Uterus (tissue), 4 donors: ENCODE results near the gene BCR. TPM values are rescaled to one million over a fixed set of nuclear protein-coding genes. Genes with fewer than 3 reads are reported as not detected.

Experiments
- DNase-seq, 2 donors: peaks; one replicate each; pipeline ENCODE4 v3.0.0-alpha.2; 2019 to 2020
- H3K27ac ChIP-seq, 2 donors: fragments of 200-600 bp; sonication (generic); 1 replicate in 1 of 2; 2 replicates in 1 of 2; pipeline ENCODE4 v1.5.1; 2016 to 2018
- H3K27me3 ChIP-seq, 2 donors: fragments of 200-600 bp; sonication (generic); one replicate each; pipeline ENCODE4 v1.5.1; 2018 to 2019; ENCODE audit warnings: control low read depth in 1 of 2
- H3K36me3 ChIP-seq, 2 donors: fragments of 200-600 bp; sonication (generic); one replicate each; pipeline ENCODE4 v1.5.1; 2019; ENCODE audit warnings: control low read depth in 1 of 2
- H3K4me1 ChIP-seq, 2 donors: fragments of 200-600 bp; sonication (generic); one replicate each; pipeline ENCODE4 v1.5.1; 2018 to 2019; ENCODE audit warnings: control low read depth in 1 of 2
- H3K4me3 ChIP-seq, 2 donors: fragments of 200-600 bp; sonication (generic); 1 replicate in 1 of 2; 2 replicates in 1 of 2; pipeline ENCODE4 v1.5.1; 2018 to 2019; ENCODE audit warnings: mild to moderate bottlenecking in 1 of 2
- H3K9me3 ChIP-seq, 2 donors: fragments of 200-600 bp; sonication (generic); one replicate each; pipeline ENCODE4 v1.5.1; 2019; ENCODE audit warnings: control low read depth in 1 of 2
- POLR2A ChIP-seq, 2 donors: fragments of 450-650 bp; IDR thresholded peaks; one replicate each; pipeline ENCODE4 v1.6.1; 2016; ENCODE audit warnings: antibody characterized with exemption in 2 of 2, mild to moderate bottlenecking in 1 of 2, moderate library complexity in 1 of 2
- intact Hi-C: fragments of 100-400 bp; cut with DNase I; formaldehyde crosslinking; loops from one replicate; pipeline ENCODE4 v1.15.1; 2023; ENCODE audit warnings: low total_unique reads
- total RNA-seq, 4 donors: library from RNA; depleted of rRNA in 3 of 4; stranded (reverse); fragments of >200 nt in 3 of 4; gene quantifications; one replicate each; pipeline versions ENCODE4 v1.1.0 to v1.2.4, GENCODE V29; 2014 to 2023
- TF ChIP-seq, protein P1 (sequence below), 4 experiments: fragments of 200-600 bp in 2 of 4; fragments of 450-650 bp in 2 of 4; sonication (generic) in 2 of 4; IDR thresholded peaks; one replicate each; pipeline ENCODE4 v1.5.1; 2016 to 2019; ENCODE audit warnings: antibody characterized with exemption in 4 of 4, mild to moderate bottlenecking in 2 of 4, moderate library complexity in 1 of 4
- donor health status: DM: yes; HTN: yes; CAD: no.

The BCR gene
- total RNA-seq, 4 donors from 2014 or later, result 10.6 to 93.3 (median 28.3) TPM

- H3K9me3 ChIP-seq, result no peaks in the 10 kb centered on the region
- H3K27ac ChIP-seq, result no peak overlapping the region
- no peak for TF ChIP-seq POLR2A (IDR thresholded peaks at IDR 0.05)
- TF ChIP-seq, protein P1, sequence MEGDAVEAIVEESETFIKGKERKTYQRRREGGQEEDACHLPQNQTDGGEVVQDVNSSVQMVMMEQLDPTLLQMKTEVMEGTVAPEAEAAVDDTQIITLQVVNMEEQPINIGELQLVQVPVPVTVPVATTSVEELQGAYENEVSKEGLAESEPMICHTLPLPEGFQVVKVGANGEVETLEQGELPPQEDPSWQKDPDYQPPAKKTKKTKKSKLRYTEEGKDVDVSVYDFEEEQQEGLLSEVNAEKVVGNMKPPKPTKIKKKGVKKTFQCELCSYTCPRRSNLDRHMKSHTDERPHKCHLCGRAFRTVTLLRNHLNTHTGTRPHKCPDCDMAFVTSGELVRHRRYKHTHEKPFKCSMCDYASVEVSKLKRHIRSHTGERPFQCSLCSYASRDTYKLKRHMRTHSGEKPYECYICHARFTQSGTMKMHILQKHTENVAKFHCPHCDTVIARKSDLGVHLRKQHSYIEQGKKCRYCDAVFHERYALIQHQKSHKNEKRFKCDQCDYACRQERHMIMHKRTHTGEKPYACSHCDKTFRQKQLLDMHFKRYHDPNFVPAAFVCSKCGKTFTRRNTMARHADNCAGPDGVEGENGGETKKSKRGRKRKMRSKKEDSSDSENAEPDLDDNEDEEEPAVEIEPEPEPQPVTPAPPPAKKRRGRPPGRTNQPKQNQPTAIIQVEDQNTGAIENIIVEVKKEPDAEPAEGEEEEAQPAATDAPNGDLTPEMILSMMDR (IDR thresholded peaks at IDR 0.05), result no peak
- no peaks in the 10 kb centered on the region for H3K27me3 ChIP-seq
- intact Hi-C loops, result no loop called here
- H3K4me1 ChIP-seq, result no peaks in the 10 kb centered on the region
- no peak for DNase-seq
- no peak overlapping the region for H3K4me3 ChIP-seq
- H3K36me3 ChIP-seq, result no peaks in the 10 kb centered on the region
These were observed 106.0 kb downstream of the BCR start for GRCh38 chr22:23286296-23286695.

DNA sequence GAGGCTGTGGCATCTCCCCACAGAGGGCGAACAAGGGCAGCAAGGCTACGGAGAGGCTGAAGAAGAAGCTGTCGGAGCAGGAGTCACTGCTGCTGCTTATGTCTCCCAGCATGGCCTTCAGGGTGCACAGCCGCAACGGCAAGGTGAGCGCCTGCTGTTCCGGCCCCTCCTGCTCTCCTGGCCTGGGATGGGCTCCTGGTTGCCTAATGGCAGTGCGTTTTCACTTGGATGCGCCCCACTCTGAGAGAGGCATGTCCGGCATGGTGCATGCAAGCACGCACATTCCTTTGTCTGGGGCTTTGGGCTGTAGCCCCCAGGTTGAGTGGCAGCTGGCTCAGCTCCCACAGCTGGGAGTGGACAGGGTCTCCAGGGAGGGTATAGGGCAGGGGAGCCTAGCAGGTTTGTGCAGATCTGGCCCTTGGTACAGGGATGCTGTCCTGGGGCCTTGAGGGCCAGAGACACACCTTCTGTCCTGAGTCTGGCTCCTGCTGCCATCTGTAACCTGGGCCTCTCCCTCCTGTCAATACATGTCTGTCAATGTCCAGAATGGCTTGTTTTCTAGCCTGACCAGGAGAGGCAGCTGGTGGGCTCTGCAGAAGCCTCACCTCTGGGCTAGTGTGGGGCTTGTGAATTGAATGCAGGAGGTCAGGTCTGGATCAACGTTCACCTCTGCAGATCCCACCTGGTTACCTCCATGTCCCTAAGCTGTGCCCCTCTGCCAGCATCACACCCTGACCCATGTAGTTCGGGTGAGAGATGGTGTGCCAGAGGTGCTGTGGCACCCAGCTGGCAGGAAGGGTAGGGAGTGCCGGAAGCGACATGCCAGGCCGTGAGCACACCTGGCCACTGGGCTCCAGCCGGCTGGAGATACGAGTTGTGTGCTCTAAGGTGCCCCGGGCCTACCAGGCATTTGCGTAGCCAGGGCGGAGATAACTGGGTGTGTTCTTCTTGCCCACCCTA, 107.1 kb downstream of the BCR start:
- Histone ChIP-seq H3K36me3 (no peaks in the 10 kb centered on the region), H3K27ac (no peak overlapping the region), H3K4me3 (no peak overlapping the region), H3K4me1 (no peaks in the 10 kb centered on the region), H3K9me3 (no peaks in the 10 kb centered on the region), H3K27me3 (no peaks in the 10 kb centered on the region)
- intact Hi-C loops, result no loop called here
- TF ChIP-seq, protein P1 (IDR thresholded peaks at IDR 0.05), result no peak
- TF ChIP-seq POLR2A (IDR thresholded peaks at IDR 0.05), result no peak
- DNase-seq, result no peak

GRCh38 chr22:23288301-23289129, 108.2 kb downstream of the BCR start:
- Histone ChIP-seq H3K9me3 (no peaks in the 10 kb centered on the region), H3K4me3 (no peak overlapping the region), H3K27ac (no peak overlapping the region), H3K27me3 (no peaks in the 10 kb centered on the region), H3K4me1 (no peaks in the 10 kb centered on the region), H3K36me3 (no peaks in the 10 kb centered on the region)
- DNase-seq, result no peak
- TF ChIP-seq, protein P1 (IDR thresholded peaks at IDR 0.05), result no peak
- no peak for TF ChIP-seq POLR2A (IDR thresholded peaks at IDR 0.05)
- intact Hi-C loops, result no loop called here

- no peaks in the 10 kb centered on the region for H3K9me3 ChIP-seq
- no peak overlapping the region for H3K4me3 ChIP-seq
- H3K27me3 ChIP-seq, result no peaks in the 10 kb centered on the region
- DNase-seq, result no peak
- no peaks in the 10 kb centered on the region for H3K4me1 ChIP-seq
- intact Hi-C loops, result no loop called here
- H3K27ac ChIP-seq, result no peak overlapping the region
- no peak for TF ChIP-seq POLR2A (IDR thresholded peaks at IDR 0.05)
- TF ChIP-seq, protein P1 (IDR thresholded peaks at IDR 0.05), result no peak
- H3K36me3 ChIP-seq, result no peaks in the 10 kb centered on the region
These were observed 108.8 kb downstream of the BCR start for GRCh38 chr22:23289130-23289503.
